ENCODE measurements around the gene FAM107A.

FAM107A gene

GRCh38 chr3:58584690-58585004, 7.5 kb upstream of the FAM107A start:
- TF ChIP-seq, protein P1, sequence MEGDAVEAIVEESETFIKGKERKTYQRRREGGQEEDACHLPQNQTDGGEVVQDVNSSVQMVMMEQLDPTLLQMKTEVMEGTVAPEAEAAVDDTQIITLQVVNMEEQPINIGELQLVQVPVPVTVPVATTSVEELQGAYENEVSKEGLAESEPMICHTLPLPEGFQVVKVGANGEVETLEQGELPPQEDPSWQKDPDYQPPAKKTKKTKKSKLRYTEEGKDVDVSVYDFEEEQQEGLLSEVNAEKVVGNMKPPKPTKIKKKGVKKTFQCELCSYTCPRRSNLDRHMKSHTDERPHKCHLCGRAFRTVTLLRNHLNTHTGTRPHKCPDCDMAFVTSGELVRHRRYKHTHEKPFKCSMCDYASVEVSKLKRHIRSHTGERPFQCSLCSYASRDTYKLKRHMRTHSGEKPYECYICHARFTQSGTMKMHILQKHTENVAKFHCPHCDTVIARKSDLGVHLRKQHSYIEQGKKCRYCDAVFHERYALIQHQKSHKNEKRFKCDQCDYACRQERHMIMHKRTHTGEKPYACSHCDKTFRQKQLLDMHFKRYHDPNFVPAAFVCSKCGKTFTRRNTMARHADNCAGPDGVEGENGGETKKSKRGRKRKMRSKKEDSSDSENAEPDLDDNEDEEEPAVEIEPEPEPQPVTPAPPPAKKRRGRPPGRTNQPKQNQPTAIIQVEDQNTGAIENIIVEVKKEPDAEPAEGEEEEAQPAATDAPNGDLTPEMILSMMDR (IDR thresholded peaks at IDR 0.05; ENCODE audit: low read length, missing control alignments) = no peak
- peak overlapping the region; percentile 67 for H3K4me3 ChIP-seq (replicated peaks; ENCODE audit: low read depth, low read length)
- no peak for DNase-seq (ENCODE audit: low read depth)

- H3K4me3 ChIP-seq (replicated peaks; ENCODE audit: low read depth, low read length) = no peak overlapping the region
- DNase-seq (ENCODE audit: low read depth) = no peak
- TF ChIP-seq, protein P1 (IDR thresholded peaks at IDR 0.05; ENCODE audit: low read length, missing control alignments) = no peak
Measured at GRCh38 chr3:58581328-58582091, 4.3 kb upstream of the FAM107A start.

DNA sequence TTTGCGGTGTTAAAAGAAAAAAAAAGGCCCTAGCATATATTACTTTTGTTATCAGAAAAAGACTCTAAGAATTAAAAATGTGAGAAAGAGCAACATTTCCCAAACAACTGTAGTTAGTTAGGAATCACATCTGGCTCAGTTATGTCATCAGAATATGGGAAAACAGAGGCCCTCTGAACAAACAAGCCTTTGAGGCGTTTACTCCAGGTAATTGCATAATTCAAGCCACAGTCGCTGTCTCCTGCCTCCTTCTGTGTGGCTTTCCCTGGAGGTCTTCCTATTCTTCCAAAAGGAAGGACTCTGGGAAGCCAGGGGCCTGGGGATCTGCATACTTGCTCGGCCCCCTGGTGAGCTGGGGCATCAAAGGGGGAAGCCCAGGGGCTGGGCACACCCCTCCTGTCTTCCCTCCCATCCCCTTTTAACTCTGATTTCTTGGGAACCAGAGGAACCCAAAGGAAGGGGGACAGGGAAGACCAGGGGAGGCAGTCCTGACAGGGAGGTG, 3.7 kb upstream of the FAM107A start:
- no peak overlapping the region for H3K4me3 ChIP-seq (replicated peaks; ENCODE audit: low read depth, low read length)
- TF ChIP-seq, protein P1 (IDR thresholded peaks at IDR 0.05; ENCODE audit: low read length, missing control alignments) = no peak
- DNase-seq (ENCODE audit: low read depth) = peak; percentile 29

- H3K4me3 ChIP-seq (replicated peaks; ENCODE audit: low read depth, low read length) = no peak overlapping the region
- TF ChIP-seq, protein P1 (IDR thresholded peaks at IDR 0.05; ENCODE audit: low read length, missing control alignments) = no peak
- DNase-seq (ENCODE audit: low read depth) = no peak
Measured at GRCh38 chr3:58578873-58579272, 1.7 kb upstream of the FAM107A start.

GRCh38 chr3:58576716-58577115, 475 bp downstream of the FAM107A start:
- TF ChIP-seq, protein P1 (IDR thresholded peaks at IDR 0.05; ENCODE audit: low read length, missing control alignments) = no peak
- H3K4me3 ChIP-seq (replicated peaks; ENCODE audit: low read depth, low read length) = peak overlapping the region; percentile 33
- DNase-seq (ENCODE audit: low read depth) = no peak

DNA sequence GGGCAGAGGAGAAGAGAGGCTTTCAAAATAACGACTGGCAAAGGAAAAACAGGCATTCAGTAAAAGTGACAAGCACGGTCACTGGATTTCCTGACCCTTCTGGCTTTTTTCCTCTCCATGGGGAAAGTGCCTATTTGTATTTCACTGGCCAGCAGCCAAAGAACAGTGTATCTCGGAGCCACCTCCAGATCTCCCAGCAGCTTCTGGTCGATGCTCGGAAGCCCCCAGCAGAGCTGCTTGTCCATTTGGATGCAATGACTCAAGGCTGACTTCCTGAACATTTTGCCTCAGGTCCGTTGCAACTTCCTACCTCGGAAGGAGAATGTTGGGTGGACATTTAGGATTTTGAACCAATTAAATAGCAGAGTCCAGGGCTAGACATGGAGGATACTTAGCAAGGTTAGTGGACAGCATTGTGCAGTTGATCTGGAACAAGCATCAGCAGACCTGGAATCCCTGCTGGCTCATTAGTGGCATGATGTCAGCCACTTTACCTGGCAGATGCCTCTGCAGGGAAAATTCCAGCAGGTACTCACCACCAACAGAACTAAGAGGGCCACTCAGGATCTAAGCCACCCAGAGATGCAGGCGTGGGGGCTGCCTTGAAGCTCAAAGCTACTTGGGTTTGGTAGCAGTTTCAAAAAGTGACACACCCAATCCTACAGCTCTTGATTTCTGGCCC, 1.1 kb downstream of the FAM107A start:
- TF ChIP-seq, protein P1 (IDR thresholded peaks at IDR 0.05; ENCODE audit: low read length, missing control alignments) = no peak
- no peak overlapping the region for H3K4me3 ChIP-seq (replicated peaks; ENCODE audit: low read depth, low read length)
- DNase-seq (ENCODE audit: low read depth) = peak; percentile 65
